Mucosa of descending colon (tissue), 3 donors: ENCODE measurements around the gene MORC3. TPM values are rescaled to one million over a fixed set of nuclear protein-coding genes. Genes with fewer than 3 reads are reported as not detected.
A peak's percentile ranks its signal among the peaks of the same experiment; 100 is the strongest.
"Not testable (repeated sequence)": the region's sequence is repeated elsewhere in the genome, so short reads cannot be mapped to it uniquely, and the experiment has no call there.

ENCODE experiments used
- ATAC-seq: fragments of 200-7000 bp; cut with Tn5 transposase; one replicate; pipeline ENCODE4 v1.9.1; 2020; ENCODE audit warnings: mild to moderate bottlenecking, moderate library complexity
- DNase-seq, 3 donors: peaks; one replicate each; pipeline ENCODE4 v3.0.0-alpha.2; 2020
- H3K36me3 ChIP-seq: fragments of 200-600 bp; one replicate; pipeline ENCODE4 v1.8.0; 2021; ENCODE audit warnings: low read depth, mild to moderate bottlenecking
- H3K4me1 ChIP-seq: fragments of 200-600 bp; one replicate; pipeline ENCODE4 v1.8.0; 2021; ENCODE audit warnings: low read depth, mild to moderate bottlenecking
- H3K4me3 ChIP-seq: fragments of 200-600 bp; one replicate; pipeline ENCODE4 v1.8.0; 2021; ENCODE audit warnings: mild to moderate bottlenecking
- H3K9me3 ChIP-seq: fragments of 200-600 bp; one replicate; pipeline ENCODE4 v1.8.0; 2021; ENCODE audit warnings: mild to moderate bottlenecking
- intact Hi-C, 2 donors: fragments of 100-400 bp; cut with DNase I in 1 of 2; cut with micrococcal nuclease in 1 of 2; formaldehyde crosslinking; loops; one replicate each; pipeline versions ENCODE4 v1.11.0 to v1.11.1; 2022; cut with DNase I, micrococcal nuclease
- total RNA-seq, 3 donors: library from RNA; stranded (reverse); fragmentation: NEBNext Ultra II Directional in 2 of 3; extraction: Animal tissue kit (Norgen Biotek cat#: 25700) in 2 of 3; gene quantifications; one replicate each; pipeline versions ENCODE4 v1.2.1 to v1.2.4, GENCODE V29; 2021 to 2023
- TF ChIP-seq, protein P1 (sequence below): fragments of 200-600 bp; IDR thresholded peaks from one replicate; pipeline ENCODE4 v1.8.0; 2022; ENCODE audit warnings: antibody characterized with exemption, mild to moderate bottlenecking
- donor health status: DM: no; HTN: no; CAD: no; lungs with moderate emphysema.
- donor health status: DM: no; HTN: no; CAD: no.
- donor health status: DM: no; HTN: yes; CAD: no.

MORC3 gene
- total RNA-seq, 3 donors from 2014 or later, result 27.9 to 42.1 (median 29.9) TPM

- no peaks in the 10 kb centered on the region for H3K9me3 ChIP-seq
- DNase-seq, result no peak
- H3K36me3 ChIP-seq, result no peaks in the 10 kb centered on the region
- H3K4me3 ChIP-seq, result no peak overlapping the region
- ATAC-seq, result no peak
- intact Hi-C loops, result loop anchor here in 1 of 2 donors (10.0 kb wide), 1 partner anchor 168 kb away; the partner anchor contains the start of gene DOP1B
- H3K4me1 ChIP-seq, result peaks cover 18% of the 10 kb centered on the region
- TF ChIP-seq, protein P1, sequence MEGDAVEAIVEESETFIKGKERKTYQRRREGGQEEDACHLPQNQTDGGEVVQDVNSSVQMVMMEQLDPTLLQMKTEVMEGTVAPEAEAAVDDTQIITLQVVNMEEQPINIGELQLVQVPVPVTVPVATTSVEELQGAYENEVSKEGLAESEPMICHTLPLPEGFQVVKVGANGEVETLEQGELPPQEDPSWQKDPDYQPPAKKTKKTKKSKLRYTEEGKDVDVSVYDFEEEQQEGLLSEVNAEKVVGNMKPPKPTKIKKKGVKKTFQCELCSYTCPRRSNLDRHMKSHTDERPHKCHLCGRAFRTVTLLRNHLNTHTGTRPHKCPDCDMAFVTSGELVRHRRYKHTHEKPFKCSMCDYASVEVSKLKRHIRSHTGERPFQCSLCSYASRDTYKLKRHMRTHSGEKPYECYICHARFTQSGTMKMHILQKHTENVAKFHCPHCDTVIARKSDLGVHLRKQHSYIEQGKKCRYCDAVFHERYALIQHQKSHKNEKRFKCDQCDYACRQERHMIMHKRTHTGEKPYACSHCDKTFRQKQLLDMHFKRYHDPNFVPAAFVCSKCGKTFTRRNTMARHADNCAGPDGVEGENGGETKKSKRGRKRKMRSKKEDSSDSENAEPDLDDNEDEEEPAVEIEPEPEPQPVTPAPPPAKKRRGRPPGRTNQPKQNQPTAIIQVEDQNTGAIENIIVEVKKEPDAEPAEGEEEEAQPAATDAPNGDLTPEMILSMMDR, result no peak
Observed at GRCh38 chr21:36323032-36323431, 3.0 kb downstream of the MORC3 start.

- no peaks in the 10 kb centered on the region for H3K36me3 ChIP-seq
- H3K9me3 ChIP-seq, result no peaks in the 10 kb centered on the region
- intact Hi-C loops, result loop anchor here in 1 of 2 donors (10.0 kb wide), 1 partner anchor 171 kb away; the partner anchor contains the start of gene DOP1B
- H3K4me1 ChIP-seq, result peaks cover 21% of the 10 kb centered on the region
- no peak for ATAC-seq
- H3K4me3 ChIP-seq, result no peak overlapping the region
- TF ChIP-seq, protein P1, result no peak
- no peak for DNase-seq
Observed at GRCh38 chr21:36325373-36326010, 5.5 kb downstream of the MORC3 start.

DNA sequence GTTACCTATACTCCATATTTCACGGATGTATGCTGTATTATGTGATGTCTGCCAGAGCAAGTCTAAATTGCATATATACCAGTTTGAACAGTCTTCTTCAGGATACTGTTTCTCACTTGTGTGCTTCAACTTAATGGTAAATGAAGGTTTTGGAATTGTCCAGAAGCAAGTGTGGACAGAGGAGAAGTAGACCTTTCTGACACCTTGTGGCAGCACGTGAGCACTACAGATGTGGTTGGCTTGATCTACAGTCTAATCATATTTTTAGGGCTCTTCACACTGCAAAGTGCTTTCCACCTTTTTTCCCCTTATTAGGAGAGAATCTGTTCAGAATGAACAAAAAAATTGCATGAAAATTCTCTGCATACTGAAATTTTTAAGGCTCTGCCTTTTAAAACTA lies 10.9 kb downstream of the MORC3 start:
- intact Hi-C loops, result no loop called here

GRCh38 chr21:36337099-36337509 lies 17.1 kb downstream of the MORC3 start:
- H3K4me3 ChIP-seq, result no peak overlapping the region
- intact Hi-C loops, result no loop called here

More for the DNA sequence above, 10.9 kb downstream of the MORC3 start:
- TF ChIP-seq, protein P1, result peak; percentile 53
- Histone ChIP-seq H3K4me3 (no peak overlapping the region), H3K4me1 (peaks cover 11% of the 10 kb centered on the region), H3K9me3 (no peaks in the 10 kb centered on the region), H3K36me3 (no peaks in the 10 kb centered on the region)
- DNase-seq (peak in 2 of 3 donors; percentile 61 to 74), ATAC-seq (peak; percentile 93)

DNA sequence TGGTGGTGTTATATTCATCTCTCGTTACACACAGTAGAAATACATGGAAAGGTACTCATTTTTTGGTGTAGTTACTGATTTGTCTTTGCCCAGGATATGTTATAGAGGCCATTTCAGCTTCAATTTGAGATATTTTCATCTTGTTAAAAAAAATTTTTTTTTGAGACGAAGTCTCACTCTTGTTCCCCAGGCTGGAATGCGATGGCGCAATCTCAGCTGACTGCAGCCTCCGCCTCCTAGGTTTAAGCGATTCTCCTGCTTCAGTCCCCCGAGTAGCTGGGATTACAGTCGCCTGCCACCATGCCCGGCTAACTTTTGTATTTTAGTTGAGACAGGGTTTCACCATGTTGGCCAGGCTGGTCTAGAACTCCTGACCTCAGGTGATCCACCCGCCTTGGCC lies 19.0 kb downstream of the MORC3 start:
- Histone ChIP-seq H3K36me3 (peaks cover 15% of the 10 kb centered on the region), H3K4me1 (no peaks in the 10 kb centered on the region), H3K9me3 (no peaks in the 10 kb centered on the region), H3K4me3 (no peak overlapping the region)
- TF ChIP-seq, protein P1, result no peak
- DNase-seq (no peak), ATAC-seq (no peak)
- intact Hi-C loops, result no loop called here

More at GRCh38 chr21:36337099-36337509, 17.1 kb downstream of the MORC3 start:
- ATAC-seq (peak; percentile 37), DNase-seq (no peak)
- TF ChIP-seq, protein P1, result no peak
- Histone ChIP-seq H3K9me3 (no peaks in the 10 kb centered on the region), H3K4me1 (no peaks in the 10 kb centered on the region), H3K36me3 (peaks cover 10% of the 10 kb centered on the region)

- H3K9me3 ChIP-seq, intact Hi-C loops, ATAC-seq, H3K4me1 ChIP-seq, H3K4me3 ChIP-seq, DNase-seq: not testable (repeated sequence)
- peaks cover 15% of the 10 kb centered on the region for H3K36me3 ChIP-seq
Observed at GRCh38 chr21:36342581-36342980, 22.6 kb downstream of the MORC3 start.
